DOHH2 (cell line): Measurements from ENCODE around the gene AKT2.

ENCODE experiments used
- EZH2phosphoT487 ChIP-seq: fragments of 200-600 bp; sonication (generic); IDR thresholded peaks from 2 replicates; pipeline ENCODE4 v1.6.1; 2017; ENCODE audit warnings: borderline replicate concordance, mild to moderate bottlenecking, antibody characterized with exemption, low read length, moderate library complexity, mixed read lengths
- TF ChIP-seq, protein P1 (sequence below): fragments of 200-600 bp; sonication (generic); IDR thresholded peaks from one replicate; pipeline ENCODE4 v1.5.1; 2014; ENCODE audit warnings: antibody characterized with exemption, mild to moderate bottlenecking, low read depth, low read length; ENCODE audit not compliant: poor library complexity, severe bottlenecking

DNA sequence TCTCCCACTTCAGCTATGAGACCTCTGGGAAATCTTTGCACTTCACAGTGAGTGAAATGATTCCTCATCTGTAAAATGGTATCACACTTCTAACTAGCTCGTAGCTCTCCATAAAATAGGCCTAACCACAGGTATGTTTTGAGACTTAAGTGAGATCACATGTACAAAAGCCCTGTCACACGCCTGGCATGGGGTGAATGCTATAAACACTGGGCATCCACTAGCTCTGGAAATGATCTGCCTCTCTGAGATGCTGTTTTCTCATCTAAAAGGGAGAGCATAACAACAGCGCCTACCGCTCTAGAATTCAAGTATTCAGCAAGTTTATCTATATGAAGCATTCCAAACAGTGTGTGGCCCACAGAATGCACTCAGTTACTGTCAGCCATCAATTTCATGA lies 2.2 kb downstream of the AKT2 start:
- TF ChIP-seq, protein P1, sequence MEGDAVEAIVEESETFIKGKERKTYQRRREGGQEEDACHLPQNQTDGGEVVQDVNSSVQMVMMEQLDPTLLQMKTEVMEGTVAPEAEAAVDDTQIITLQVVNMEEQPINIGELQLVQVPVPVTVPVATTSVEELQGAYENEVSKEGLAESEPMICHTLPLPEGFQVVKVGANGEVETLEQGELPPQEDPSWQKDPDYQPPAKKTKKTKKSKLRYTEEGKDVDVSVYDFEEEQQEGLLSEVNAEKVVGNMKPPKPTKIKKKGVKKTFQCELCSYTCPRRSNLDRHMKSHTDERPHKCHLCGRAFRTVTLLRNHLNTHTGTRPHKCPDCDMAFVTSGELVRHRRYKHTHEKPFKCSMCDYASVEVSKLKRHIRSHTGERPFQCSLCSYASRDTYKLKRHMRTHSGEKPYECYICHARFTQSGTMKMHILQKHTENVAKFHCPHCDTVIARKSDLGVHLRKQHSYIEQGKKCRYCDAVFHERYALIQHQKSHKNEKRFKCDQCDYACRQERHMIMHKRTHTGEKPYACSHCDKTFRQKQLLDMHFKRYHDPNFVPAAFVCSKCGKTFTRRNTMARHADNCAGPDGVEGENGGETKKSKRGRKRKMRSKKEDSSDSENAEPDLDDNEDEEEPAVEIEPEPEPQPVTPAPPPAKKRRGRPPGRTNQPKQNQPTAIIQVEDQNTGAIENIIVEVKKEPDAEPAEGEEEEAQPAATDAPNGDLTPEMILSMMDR = no peak
- TF ChIP-seq EZH2phosphoT487 = no peak
